HG03354 (cell line): Measurements from ENCODE around the gene ZNF722.
"Not testable (repeated sequence)": the region's sequence is repeated elsewhere in the genome, so short reads cannot be mapped to it uniquely, and the experiment has no call there.

ENCODE experiments used
- ATAC-seq: cut with Tn5 transposase; IDR thresholded peaks from one replicate; pipeline ENCODE4 v1.9.1; 2021; ENCODE audit warnings: mild to moderate bottlenecking; ENCODE audit not compliant: unreplicated experiment, poor library complexity, severe bottlenecking

The ZNF722 gene

DNA sequence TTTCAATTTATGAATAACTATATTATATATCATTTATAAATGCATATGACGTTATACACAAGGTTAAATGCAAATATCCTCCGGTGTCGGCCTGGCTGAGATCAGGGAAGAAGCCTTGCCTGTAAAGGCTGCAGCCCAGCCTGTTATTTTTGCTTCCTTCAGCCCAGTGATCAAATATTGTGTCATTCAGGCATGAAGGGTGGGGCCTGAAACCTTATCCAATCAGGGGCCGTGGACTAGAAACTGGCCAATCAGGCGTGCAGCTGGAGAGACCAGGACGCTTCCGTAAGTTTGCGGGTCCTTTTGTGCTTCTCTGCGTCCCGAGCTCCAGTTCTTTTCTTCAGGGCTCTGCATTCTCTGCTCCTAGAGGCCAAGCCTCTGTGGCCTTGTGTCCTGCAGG lies at the start of gene ZNF722:
TSS of gene ZNF722 (plus strand) at position 301 of the 400 bp plus-strand sequence. CDS start 113 bp downstream, outside the sequence.
- ATAC-seq = no peak

GRCh38 chr7:63953181-63953580 lies 45.5 kb upstream of the ZNF722 start:
- ATAC-seq = no peak

DNA sequence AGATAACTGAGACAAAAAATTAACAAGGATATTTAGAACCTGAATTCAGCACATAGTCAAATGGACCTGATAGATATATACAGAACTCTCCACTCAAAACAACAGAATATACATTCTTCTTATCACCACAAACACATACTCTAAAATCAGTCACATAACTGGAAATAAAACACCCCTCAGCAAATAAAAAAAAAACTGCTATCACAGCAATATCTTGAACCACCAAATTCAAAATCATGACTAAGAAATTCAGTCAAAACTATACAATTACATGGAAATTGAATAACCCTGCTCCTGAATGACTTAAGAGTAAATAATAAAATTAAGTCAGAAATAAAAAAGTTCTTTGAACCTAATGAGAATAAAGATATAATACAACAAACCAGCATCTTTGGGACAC lies 30.0 kb upstream of the ZNF722 start:
- ATAC-seq = no peak

- ATAC-seq = not testable (repeated sequence)
Observed at GRCh38 chr7:64015496-64015895, 16.8 kb downstream of the ZNF722 start.

DNA sequence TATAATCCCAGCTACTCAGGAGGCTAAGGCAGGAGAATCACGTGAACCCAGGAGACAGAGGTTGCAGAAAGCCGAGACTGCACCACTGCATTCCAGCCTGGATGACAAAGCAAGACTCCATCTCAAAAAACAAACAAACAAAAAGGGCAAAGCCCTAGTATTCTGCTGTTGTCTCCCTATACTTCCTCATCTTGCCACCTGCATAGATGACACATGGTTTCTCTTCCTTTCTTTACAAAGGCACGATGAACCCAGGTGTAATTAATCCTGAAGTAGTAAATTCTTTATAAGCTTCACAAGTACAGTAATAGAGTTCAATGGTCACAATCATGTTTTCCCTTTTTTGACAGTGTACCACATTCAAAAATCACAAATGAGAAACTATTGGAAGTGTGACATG lies 36.7 kb downstream of the ZNF722 start:
- ATAC-seq = no peak

DNA sequence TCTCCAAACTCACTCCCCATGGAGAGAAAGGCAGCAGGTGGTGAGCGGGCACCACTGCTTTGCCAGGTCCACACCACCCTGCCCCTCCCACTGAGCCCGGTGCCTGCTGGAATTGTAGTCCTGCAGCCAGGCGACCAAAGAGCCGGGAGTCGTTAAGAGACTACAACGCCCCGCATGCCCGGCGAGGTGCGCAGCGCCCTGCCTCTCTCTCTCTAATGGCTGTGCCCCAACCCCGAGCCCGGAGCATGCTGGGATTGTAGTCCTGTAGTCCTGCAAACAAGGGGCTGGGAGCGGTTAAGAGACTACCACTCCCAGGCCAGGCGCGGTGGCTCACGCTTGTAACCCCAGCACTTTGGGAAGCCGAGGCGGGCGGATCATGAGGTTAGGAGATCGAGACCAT lies 38.4 kb downstream of the ZNF722 start:
- no peak for ATAC-seq

DNA sequence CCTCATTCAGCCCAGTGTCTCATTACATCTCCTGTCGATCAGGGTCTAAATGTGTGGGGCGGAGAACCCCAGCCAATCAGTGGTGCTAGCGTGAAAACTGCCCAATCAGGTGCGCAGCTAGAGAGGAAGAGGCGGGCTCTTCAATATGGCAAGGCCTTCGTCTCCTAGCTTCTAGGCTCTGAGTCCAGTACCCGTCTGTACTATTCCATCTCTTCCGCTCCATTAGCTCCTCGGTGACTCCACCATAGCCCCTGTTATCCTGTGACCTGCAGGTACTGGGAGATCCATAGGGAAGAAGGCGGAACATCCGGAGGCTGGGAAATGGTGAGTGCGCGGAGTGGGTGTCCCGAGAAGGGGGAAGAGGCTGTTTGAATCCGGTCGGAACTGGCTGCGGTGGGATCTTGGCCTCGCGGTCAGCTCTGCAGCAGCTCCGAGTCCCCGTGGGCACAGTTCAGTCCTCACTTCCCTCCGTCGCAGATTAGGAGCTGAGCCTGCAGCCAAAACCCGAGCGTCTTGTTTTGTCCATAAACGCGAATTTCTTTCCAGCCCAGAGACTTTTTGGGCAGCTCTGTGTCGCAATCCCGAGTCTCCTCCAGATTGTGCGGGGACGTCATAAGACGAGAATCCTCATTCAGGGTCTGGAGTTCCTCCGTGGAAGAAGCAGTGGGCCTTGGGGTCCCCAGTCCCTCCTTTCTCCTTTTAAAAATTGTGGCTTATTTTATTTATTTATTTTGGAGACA lies 46.8 kb downstream of the ZNF722 start, which contains the start of gene ZNF727:
TSS of gene ZNF727 (plus strand) at position 134 of the 740 bp plus-strand sequence. CDS start at position 322, 188 bp downstream.
- no peak for ATAC-seq

GRCh38 chr7:64046041-64046389 lies 47.4 kb downstream of the ZNF722 start:
- ATAC-seq = no peak
